Liver (tissue), 4 donors: Measurements from ENCODE around the gene LRRC74A. TPM values are rescaled to one million over a fixed set of nuclear protein-coding genes. Genes with fewer than 3 reads are reported as not detected.

Source experiments
- polyA plus RNA-seq, 2 donors: library from polyadenylated mRNA; stranded (reverse) in 1 of 2; unstranded in 1 of 2; fragments of 200-250 nt in 1 of 2; fragments of >200 nt in 1 of 2; fragmentation: Nextera tagmentation in 1 of 2; extraction: Ambion mirVana in 1 of 2; gene quantifications; one replicate each; pipeline versions ENCODE4 v1.2.1 to v1.2.3, GENCODE V29; 2013 to 2015
- total RNA-seq, 2 donors: library from RNA; depleted of rRNA; stranded (reverse); fragments of >200 nt; gene quantifications; one replicate each; pipeline ENCODE4 v1.2.3, GENCODE V29; 2014
- donor health status: healthy.
- donor health status: healthy.
- donor health status: healthy.

Gene LRRC74A
- total and polyA plus RNA-seq, 4 donors: not detected

Other genes with a start within 250 kb of the LRRC74A start
- gene VASH1, start 64.9 kb upstream of the LRRC74A start, total RNA-seq: 1 to 10 TPM; 5.2 to 5.9 TPM
- gene VASH1, start 64.9 kb upstream of the LRRC74A start, polyA plus RNA-seq: 1 to 10 TPM in 1 of 2 donors, under 1 TPM in 1; 0.94 to 3.4 TPM
- 10 to 100 TPM; 12.0 to 15.9 TPM for gene ANGEL1, start 13.5 kb upstream of the LRRC74A start, total RNA-seq
- gene ANGEL1, start 13.5 kb upstream of the LRRC74A start, polyA plus RNA-seq: 1 to 10 TPM; 5.2 to 7.3 TPM
- gene IRF2BPL, start 202.3 kb downstream of the LRRC74A start, total RNA-seq: 10 to 100 TPM in 1 of 2 donors, 1 to 10 TPM in 1; 7.6 to 15.8 TPM
- 1 to 10 TPM; 3.8 to 7.1 TPM for gene IRF2BPL, start 202.3 kb downstream of the LRRC74A start, polyA plus RNA-seq